GM12865 (cell line): Measurements from ENCODE around the gene BRINP1.

ENCODE experiments used
- DNase-seq: peaks from one replicate; pipeline ENCODE4 v3.0.0; 2010; ENCODE audit warnings: low read depth
- H3K4me3 ChIP-seq: 2 replicates; pipeline ENCODE4 v1.5.1; 2011; ENCODE audit warnings: mild to moderate bottlenecking, low read depth, low read length, control low read depth
- CTCF ChIP-seq: IDR thresholded peaks from 2 replicates; pipeline ENCODE4 v1.5.1; 2011; ENCODE audit warnings: low read length, control low read depth, low read depth, inconsistent platforms; ENCODE audit not compliant: insufficient read depth; ENCODE audit errors: missing control alignments

Gene BRINP1

GRCh38 chr9:119167267-119167666 is 202.0 kb downstream of the BRINP1 start:
- no peak overlapping the region for H3K4me3 ChIP-seq
- no peak for TF ChIP-seq CTCF
- no peak for DNase-seq

DNA sequence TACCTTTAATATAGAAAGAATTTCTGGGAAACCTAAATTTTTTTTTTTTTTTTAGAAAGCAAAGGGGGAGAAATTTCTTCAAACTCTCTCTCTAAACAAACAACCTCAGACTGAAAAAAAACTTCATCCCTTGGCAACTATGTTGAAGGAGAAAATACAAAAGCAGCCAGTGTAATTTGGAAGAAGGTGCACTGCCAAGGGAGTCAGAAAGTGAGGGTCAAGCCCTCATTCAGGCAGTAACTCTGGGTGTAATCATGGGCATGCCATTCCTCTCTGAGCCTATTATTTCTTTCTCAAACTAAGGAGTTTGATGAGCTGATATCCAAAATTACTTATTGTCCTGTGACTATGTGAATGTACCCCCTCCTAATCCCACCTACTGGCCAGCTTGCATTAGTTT is 203.1 kb downstream of the BRINP1 start:
- no peak for TF ChIP-seq CTCF
- DNase-seq, result no peak
- H3K4me3 ChIP-seq, result no peak overlapping the region

- no peak overlapping the region for H3K4me3 ChIP-seq
- TF ChIP-seq CTCF, result no peak
- no peak for DNase-seq
Observed at GRCh38 chr9:119165131-119165530, 204.1 kb downstream of the BRINP1 start.

DNA sequence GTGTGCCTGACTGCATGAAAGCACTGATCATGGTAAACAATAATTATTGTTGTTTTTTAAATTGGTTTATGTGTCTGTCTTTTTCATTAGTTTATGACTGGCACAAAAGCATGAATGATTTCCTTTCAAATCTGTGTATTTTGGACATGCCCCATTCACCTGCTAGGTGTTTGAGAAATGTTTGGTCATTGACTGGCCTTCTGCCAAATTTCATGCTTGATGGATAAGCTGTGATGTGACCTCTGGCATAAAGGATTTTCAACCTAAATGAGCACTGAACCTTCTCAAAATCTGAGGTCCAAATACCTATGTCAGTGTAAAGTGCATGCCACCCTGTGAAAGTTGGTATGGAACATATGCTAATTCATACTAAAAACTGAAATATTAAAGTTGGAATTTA is 204.5 kb downstream of the BRINP1 start:
- H3K4me3 ChIP-seq, result no peak overlapping the region
- no peak for DNase-seq
- TF ChIP-seq CTCF, result no peak

DNA sequence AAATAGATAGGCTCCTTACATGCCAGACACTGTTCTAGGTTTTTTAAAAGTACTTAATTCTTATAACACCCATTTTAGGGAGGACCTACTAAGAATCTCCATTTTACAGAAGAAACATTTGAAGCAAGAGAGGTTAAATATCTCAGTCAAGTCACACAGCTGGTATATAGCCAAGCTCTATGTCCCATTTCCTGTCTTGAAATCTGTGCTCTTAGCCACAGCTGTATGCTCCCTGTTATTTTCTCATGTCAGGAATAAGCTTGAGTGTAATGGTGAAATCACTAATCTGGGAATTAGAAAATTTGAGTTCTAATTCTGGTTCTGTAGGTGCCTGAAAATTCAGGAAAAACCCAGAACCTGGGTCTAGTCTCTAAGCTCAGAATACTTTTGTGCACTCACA is 208.7 kb downstream of the BRINP1 start:
- no peak overlapping the region for H3K4me3 ChIP-seq
- no peak for TF ChIP-seq CTCF
- no peak for DNase-seq

DNA sequence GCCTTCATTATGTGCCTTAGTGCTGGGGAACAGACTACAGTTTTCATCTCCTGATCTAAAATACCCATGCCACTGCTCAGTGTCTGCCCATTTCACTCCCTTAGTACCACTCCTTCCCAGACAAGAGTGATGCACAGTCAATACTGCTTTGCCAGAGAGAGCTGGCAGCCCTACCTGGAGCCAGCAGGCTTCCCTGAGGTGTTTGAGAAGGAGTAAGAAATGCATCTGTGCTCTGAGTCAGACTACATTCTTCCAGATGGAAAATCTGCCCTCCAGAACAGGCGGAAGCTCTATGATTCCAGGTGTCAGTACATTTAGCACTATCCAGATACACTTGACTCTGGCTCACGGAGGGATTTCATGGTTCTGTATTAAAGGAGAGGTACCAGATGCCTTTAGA is 209.8 kb downstream of the BRINP1 start:
- no peak for TF ChIP-seq CTCF
- no peak for DNase-seq
- no peak overlapping the region for H3K4me3 ChIP-seq

GRCh38 chr9:119157196-119157595 is 212.0 kb downstream of the BRINP1 start:
- no peak overlapping the region for H3K4me3 ChIP-seq
- no peak for TF ChIP-seq CTCF
- no peak for DNase-seq
